ENCODE data around the gene ART1. TPM values are rescaled to one million over a fixed set of nuclear protein-coding genes. Genes with fewer than 3 reads are reported as not detected.

Gene ART1
- total RNA-seq, 1 donor from 2014 or later: not detected

DNA sequence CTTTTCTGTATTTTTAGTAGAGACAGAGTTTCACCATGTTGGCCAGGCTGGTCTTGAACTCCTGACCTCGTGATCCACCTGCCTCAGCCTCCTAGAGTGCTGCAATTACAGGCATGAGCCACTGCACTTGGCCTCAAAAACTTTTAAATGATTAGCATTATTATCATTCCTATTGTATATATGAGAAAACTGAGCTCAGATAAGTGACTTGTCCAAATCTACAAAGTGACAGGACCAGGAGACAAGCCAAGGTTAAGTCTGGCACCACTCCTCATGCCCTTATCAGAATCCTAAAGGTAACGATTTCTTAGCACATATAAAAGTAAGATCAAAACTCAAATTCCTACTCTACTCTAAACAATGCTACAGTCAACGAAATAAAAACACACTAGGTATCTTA is 58.5 kb downstream of the ART1 start:
- Mint-ChIP-seq H3K27ac (ENCODE audit: unreplicated experiment) (no peak overlapping the region), H3K36me3 (ENCODE audit: low read depth, unreplicated experiment) (peaks cover 33% of the 10 kb centered on the region), H3K4me1 (ENCODE audit: unreplicated experiment) (no peaks in the 10 kb centered on the region), H3K9me3 (ENCODE audit: unreplicated experiment) (no peaks in the 10 kb centered on the region), H3K27me3 (ENCODE audit: unreplicated experiment) (no peaks in the 10 kb centered on the region), H3K4me3 (ENCODE audit: unreplicated experiment) (no peak overlapping the region)
- DNase-seq (ENCODE audit: low spot score): no peak
- TF ChIP-seq, protein P1, sequence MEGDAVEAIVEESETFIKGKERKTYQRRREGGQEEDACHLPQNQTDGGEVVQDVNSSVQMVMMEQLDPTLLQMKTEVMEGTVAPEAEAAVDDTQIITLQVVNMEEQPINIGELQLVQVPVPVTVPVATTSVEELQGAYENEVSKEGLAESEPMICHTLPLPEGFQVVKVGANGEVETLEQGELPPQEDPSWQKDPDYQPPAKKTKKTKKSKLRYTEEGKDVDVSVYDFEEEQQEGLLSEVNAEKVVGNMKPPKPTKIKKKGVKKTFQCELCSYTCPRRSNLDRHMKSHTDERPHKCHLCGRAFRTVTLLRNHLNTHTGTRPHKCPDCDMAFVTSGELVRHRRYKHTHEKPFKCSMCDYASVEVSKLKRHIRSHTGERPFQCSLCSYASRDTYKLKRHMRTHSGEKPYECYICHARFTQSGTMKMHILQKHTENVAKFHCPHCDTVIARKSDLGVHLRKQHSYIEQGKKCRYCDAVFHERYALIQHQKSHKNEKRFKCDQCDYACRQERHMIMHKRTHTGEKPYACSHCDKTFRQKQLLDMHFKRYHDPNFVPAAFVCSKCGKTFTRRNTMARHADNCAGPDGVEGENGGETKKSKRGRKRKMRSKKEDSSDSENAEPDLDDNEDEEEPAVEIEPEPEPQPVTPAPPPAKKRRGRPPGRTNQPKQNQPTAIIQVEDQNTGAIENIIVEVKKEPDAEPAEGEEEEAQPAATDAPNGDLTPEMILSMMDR (IDR thresholded peaks at IDR 0.05; ENCODE audit: unreplicated experiment): no peak

DNA sequence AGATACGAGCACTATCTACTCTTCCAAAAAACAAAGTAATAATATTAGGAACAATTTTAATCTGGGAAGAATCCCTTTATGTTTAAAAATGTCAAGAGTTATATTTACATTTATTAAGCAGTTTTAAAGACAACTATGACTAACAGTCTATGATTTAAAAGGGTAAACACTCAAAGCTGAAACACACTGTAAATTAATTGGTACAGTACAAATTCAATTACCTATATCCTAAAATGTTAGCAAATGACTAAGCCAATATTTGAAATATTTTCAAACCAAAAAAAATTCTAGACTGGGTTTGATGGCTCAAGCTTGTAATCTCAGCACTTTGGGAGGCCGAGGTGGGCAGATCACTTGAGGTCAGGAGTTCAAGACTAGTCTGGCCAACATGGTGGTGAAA is 62.2 kb downstream of the ART1 start:
- Mint-ChIP-seq H3K36me3 (ENCODE audit: low read depth, unreplicated experiment) (peaks cover 26% of the 10 kb centered on the region), H3K27ac (ENCODE audit: unreplicated experiment) (no peak overlapping the region), H3K4me1 (ENCODE audit: unreplicated experiment) (no peaks in the 10 kb centered on the region), H3K4me3 (ENCODE audit: unreplicated experiment) (no peak overlapping the region), H3K9me3 (ENCODE audit: unreplicated experiment) (no peaks in the 10 kb centered on the region), H3K27me3 (ENCODE audit: unreplicated experiment) (no peaks in the 10 kb centered on the region)
- DNase-seq (ENCODE audit: low spot score): no peak
- TF ChIP-seq, protein P1 (IDR thresholded peaks at IDR 0.05; ENCODE audit: unreplicated experiment): no peak

DNA sequence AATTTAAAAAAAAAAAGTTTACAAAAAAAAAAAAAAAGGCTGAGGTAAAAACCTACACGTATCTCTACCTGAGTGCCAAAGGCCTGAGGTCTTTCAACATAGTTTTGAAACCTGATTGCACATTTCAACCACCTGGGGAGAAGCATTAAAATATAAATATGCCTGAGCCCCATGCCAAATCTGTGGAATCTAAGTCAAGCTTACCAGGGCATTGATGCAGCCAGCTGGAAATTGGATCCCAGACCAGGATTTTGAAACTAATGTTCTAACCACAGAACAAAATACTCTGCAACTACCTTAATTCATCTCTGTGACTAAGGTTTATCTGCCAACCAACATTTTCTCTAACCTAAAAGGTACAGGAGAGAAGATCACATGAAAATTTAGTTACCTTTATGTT is 65.0 kb downstream of the ART1 start:
- no peaks in the 10 kb centered on the region for H3K27me3 Mint-ChIP-seq (ENCODE audit: unreplicated experiment)
- no peaks in the 10 kb centered on the region for H3K4me1 Mint-ChIP-seq (ENCODE audit: unreplicated experiment)
- DNase-seq (ENCODE audit: low spot score): no peak
- H3K27ac Mint-ChIP-seq (ENCODE audit: unreplicated experiment): no peak overlapping the region
- no peaks in the 10 kb centered on the region for H3K9me3 Mint-ChIP-seq (ENCODE audit: unreplicated experiment)
- H3K4me3 Mint-ChIP-seq (ENCODE audit: unreplicated experiment): no peak overlapping the region
- TF ChIP-seq, protein P1 (IDR thresholded peaks at IDR 0.05; ENCODE audit: unreplicated experiment): no peak
- peaks cover 22% of the 10 kb centered on the region for H3K36me3 Mint-ChIP-seq (ENCODE audit: low read depth, unreplicated experiment)

DNA sequence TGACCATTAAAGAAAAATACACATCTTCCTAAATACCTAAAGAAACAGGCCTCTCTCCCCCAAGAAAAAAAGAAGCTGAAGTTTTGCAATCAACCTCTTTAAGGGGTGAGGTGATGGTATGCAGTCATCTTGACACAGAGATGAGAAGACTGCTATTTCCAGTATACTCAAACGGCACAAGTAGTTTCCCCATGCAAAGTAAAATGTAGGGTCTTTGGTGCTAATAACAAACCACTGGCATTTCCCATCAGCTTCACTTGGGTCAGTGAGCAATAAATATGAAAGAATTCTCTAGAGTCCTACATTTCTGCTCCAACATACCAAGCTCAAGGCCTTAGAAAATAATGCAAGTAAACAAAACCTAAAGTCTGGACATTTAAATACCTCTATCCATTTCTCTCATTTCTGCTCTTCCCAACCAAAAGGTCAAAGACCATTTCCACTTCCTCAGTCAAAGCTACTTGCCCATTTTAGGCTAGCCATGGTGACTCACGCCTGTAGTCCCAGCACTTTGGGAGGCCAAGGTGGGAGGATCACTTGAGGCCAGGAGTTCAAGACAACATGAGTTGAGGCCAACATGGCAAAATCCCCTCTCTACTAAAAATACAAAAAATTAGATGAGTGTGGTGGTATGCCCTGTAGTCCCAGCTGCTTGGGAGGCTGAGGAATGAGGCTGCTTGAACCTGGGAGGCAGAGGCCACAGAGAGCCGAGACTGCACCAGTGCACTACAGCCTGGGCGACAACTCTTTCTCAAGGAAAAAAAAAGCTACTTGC is 65.7 kb downstream of the ART1 start:
- H3K9me3 Mint-ChIP-seq (ENCODE audit: unreplicated experiment): no peaks in the 10 kb centered on the region
- no peaks in the 10 kb centered on the region for H3K4me1 Mint-ChIP-seq (ENCODE audit: unreplicated experiment)
- H3K27ac Mint-ChIP-seq (ENCODE audit: unreplicated experiment): no peak overlapping the region
- H3K4me3 Mint-ChIP-seq (ENCODE audit: unreplicated experiment): no peak overlapping the region
- peaks cover 16% of the 10 kb centered on the region for H3K36me3 Mint-ChIP-seq (ENCODE audit: low read depth, unreplicated experiment)
- TF ChIP-seq, protein P1 (IDR thresholded peaks at IDR 0.05; ENCODE audit: unreplicated experiment): no peak
- no peak for DNase-seq (ENCODE audit: low spot score)
- H3K27me3 Mint-ChIP-seq (ENCODE audit: unreplicated experiment): no peaks in the 10 kb centered on the region

DNA sequence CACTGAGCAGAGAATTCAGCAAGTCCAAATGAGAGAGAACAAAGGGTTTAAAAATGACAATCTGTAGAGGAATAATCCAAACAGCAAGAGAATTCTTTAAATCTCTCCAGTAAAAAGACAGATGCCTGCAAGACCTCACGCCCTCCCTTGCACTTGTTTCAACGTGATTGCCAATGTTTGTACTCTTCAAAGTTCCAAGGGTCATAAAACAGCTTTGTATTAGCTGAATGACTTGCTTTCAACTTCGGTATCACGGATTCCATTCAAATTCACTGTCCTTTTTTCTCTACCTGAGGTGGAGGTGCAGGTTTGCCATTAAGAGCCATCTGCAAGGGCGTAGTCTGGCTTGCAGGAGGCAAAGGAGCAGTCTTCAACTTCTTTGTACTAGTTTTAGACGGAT is 67.3 kb downstream of the ART1 start:
- DNase-seq (ENCODE audit: low spot score): no peak
- TF ChIP-seq, protein P1 (IDR thresholded peaks at IDR 0.05; ENCODE audit: unreplicated experiment): no peak
- no peak overlapping the region for H3K4me3 Mint-ChIP-seq (ENCODE audit: unreplicated experiment)
- H3K27ac Mint-ChIP-seq (ENCODE audit: unreplicated experiment): no peak overlapping the region
- peaks cover 19% of the 10 kb centered on the region for H3K36me3 Mint-ChIP-seq (ENCODE audit: low read depth, unreplicated experiment)
- H3K4me1 Mint-ChIP-seq (ENCODE audit: unreplicated experiment): no peaks in the 10 kb centered on the region
- H3K9me3 Mint-ChIP-seq (ENCODE audit: unreplicated experiment): no peaks in the 10 kb centered on the region
- no peaks in the 10 kb centered on the region for H3K27me3 Mint-ChIP-seq (ENCODE audit: unreplicated experiment)
